Measurements from ENCODE around the gene ENOX1.

Gene ENOX1

DNA sequence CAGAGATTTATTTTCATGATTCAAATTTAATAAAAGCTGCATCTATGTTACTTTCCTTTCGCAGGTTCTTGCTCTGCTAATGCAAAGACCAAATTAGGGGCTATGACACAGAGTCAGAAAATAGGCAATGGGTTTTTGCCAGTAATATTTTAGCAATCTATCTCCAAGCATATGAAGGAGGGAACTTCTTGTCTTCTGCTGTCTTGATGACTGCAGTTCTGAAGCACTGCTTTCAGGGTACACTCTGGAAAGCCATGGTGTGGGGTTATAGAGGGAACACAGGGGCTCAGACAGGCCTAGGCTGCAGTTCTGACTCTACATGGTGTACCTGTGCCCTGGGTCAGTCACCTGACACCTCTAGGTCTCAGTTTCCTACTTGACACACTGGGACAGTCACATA is 500.0 kb downstream of the ENOX1 start:
- DNase-seq (ENCODE audit: low read depth), result no peak

DNA sequence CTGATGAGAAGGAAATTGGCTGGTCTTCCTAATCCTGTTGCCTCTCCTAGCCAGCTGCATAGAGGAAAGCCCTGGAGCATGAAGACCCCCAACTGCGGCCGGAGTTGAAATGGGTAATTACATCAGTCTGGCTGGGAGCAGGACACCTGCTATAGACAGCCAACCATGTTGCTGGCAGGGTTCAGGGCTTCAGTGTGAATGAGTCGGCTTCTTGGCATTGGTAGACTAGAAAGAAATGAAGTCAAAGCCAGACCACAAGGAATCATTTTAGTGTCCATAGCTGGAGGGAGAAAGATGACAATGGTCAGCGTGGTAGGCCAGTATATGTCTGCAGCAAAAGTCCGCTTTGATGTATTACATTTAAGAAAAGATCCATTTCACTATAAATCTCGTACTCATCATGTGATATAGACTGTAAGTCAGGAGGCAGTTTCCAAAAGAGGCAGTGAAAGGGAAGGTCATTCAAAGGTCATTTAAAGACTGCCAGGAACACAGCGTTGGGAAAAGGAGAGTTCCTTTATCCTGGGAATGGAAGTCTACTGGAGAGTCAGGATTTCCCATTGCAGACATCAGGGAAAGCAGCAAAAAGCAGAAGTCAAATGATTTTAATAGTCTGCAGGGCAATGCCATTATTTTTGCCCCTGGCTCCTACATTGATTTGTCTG is 500.7 kb downstream of the ENOX1 start:
- DNase-seq (ENCODE audit: low read depth), result no peak

GRCh38 chr13:43284162-43284561 is 502.6 kb downstream of the ENOX1 start:
- no peak for DNase-seq (ENCODE audit: low read depth)

GRCh38 chr13:43279696-43280095 is 507.1 kb downstream of the ENOX1 start:
- no peak for DNase-seq (ENCODE audit: low read depth)

GRCh38 chr13:43278127-43278526 is 508.6 kb downstream of the ENOX1 start:
- no peak for DNase-seq (ENCODE audit: low read depth)

- no peak for DNase-seq (ENCODE audit: low read depth)
These were observed 509.6 kb downstream of the ENOX1 start for GRCh38 chr13:43277142-43277541.

- DNase-seq (ENCODE audit: low read depth), result no peak
These were observed 511.9 kb downstream of the ENOX1 start for GRCh38 chr13:43274881-43275280.

DNA sequence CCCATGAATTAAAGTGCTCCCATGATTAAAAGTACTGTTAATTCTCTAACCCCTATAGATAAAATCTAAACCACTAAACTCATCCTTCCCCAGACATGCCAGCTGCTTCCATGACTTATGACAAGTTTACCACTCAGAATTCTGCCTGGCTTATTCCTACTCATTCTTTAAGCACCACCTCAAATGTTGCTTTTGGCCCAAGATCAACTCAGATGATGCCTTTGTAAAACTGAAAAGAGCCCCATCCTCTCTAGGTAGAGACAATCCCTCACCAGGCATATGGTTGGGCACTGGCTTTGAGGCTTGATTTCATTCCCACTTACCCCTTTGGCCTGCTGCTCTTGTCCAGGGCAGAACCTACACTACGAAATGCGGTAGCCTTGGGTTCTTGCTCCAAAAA is 513.4 kb downstream of the ENOX1 start:
- DNase-seq (ENCODE audit: low read depth), result no peak

- DNase-seq (ENCODE audit: low read depth), result no peak
These were observed 513.9 kb downstream of the ENOX1 start for GRCh38 chr13:43272851-43273250.

DNA sequence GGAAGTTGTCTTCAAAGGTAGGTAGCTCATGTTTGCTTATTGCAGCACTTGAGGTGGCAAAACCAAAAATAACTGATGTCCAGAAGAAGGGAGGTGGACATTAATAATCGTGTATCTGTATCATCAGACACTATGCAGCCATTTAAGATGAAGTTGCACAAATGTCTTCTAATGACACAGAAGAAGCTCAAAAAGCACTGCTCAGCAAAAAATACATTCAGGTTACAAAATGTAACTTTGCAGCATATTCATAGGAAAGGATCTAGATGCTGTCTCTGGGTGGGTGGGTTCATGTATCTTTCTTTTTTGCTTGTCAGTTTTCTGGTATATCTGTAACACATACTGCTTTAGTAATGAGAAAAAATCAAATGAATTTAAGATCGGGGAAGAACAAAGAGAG is 515.6 kb downstream of the ENOX1 start:
- no peak for DNase-seq (ENCODE audit: low read depth)

DNA sequence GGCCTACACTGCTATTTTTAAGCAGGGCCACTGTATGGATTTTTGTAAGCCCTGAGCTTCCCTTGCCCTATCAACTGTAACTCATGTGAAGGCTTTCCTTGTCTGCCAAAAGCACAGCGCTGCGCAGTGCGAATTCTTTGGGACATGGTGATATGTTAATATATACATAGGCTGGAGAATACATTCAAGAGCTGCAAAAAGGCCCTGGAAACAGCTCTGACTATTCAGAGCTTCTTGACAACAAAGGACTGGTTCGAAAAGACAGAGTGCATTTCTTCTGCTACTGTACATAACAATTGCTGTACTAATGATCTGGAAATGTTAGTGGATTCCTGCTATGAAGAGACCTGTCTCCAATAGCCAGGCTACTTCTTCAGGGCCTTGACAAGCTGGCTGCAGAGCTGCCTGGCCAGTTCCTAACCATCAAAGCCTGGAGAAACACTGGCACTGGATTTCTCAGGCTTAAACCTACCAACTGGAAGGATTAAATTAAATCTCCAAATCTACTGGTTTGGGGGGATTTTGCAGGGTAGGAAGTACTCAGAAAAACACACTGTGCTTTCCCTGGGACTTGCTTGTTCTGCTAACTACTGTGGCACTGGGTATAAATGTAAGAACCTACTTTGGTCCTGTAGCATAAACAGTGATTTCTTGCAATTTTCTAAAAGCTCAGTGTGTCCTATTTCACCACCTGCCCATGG is 516.5 kb downstream of the ENOX1 start:
- DNase-seq (ENCODE audit: low read depth), result no peak

DNA sequence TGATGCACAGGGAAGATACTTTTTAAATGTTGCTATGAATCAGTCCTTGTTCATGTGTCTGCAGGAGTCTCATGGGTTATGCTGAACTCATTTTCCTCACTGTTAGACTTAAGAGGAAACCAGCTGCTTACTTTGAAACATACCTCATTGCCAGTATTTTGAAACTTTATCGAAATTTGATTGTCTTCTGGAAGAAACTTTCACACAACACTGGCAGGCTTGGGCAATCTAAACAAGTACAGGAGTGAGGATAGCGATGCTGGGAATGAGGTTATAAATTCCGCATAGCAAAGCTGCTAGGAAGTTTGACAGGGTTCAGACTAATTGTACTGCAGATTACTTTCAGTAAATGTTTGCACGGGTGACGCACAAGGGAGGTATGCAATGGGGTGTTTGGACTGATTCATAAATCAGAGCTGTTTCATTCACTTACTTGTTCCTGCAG is 517.7 kb downstream of the ENOX1 start:
- peak; percentile 76 for DNase-seq (ENCODE audit: low read depth)

- no peak for DNase-seq (ENCODE audit: low read depth)
These were observed 518.1 kb downstream of the ENOX1 start for GRCh38 chr13:43268632-43269031.

DNA sequence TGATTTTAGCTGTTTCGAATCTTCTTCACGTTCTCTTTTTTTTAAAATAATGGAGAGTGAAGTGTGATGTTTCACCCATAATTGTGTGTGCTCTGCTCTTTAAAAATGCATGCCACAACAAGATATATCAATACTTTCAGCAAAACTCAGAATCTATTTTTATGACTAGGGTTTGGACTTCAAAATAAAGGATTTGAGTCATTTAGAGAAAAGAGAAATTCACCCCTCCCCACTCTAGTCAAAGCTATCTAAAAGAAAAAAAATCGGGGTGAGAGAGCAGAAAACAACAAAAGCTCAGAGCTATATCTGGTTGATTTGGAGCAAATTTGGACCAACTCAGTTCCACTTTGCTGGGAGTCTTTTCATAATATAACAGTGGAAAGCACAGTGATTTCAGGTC is 518.9 kb downstream of the ENOX1 start:
- no peak for DNase-seq (ENCODE audit: low read depth)

DNA sequence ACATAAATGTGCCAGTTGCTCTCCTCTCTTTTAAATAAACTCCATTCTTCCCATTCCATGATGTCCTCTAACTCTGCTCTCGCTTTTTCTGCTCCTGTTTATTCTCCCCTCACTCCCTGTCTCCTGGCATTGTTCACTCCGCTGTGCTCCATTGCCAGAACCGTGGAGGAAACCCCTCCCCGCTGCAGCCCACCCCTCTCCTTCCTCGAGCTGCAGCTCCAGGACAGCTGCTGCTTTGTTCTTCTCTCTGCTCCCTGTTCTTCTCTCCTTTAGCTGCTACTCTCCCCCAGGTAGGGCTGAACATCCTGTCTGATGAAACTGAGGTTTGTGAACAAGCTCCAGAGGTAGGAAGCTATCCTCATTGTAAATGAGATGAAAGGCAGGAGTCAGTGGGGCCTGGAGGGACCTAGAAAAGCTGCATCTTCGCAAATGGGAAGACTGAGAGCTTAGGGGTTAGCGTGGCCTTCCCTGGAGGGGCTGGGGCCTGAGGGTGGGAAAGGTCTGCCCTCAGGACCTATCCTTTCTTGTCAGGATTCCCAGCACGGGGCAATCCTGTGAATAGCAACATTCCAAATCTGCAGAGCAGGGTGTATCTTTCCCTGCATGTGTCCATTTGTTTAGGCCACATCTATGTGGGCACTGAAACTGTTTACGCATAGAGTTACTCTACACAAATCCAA is 519.7 kb downstream of the ENOX1 start:
- DNase-seq (ENCODE audit: low read depth), result no peak

DNA sequence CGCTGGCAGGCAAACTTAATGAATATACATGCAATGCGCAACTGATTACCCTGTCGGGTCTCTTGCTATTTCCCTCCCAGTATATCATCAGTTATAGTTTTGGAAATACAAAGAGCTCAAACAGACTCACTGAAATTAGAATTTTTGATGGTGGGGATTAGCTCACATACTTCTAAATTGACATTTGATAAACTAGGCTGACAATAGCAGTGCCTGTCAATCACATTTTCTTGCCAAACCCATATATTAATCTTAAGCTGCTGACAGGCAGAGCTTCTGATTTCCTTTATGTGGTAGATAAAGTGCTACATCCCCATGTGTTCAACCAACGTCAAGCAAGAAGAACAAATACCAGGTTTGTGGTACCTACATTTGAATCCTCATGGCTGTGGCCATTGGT is 521.7 kb downstream of the ENOX1 start:
- no peak for DNase-seq (ENCODE audit: low read depth)

DNA sequence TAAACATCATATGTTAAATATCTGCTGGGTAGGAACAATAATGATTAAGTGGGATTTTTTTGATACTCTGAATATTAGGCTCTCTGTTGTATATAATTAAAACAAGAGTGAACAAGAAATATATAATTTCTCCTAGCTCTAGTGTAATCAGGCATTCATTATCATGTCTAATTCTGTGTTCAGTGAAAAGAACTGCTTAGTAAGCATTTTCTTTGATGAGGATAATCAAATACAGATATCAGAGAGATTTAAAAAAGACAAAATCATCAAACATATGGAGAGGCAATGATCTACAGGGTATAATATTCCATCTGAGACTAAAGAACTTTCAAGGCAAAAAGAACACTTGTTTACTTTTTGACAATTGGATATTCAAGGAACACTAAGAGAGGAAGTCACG is 522.3 kb downstream of the ENOX1 start:
- no peak for DNase-seq (ENCODE audit: low read depth)

- DNase-seq (ENCODE audit: low read depth), result no peak
These were observed 523.7 kb downstream of the ENOX1 start for GRCh38 chr13:43263047-43263446.

- no peak for DNase-seq (ENCODE audit: low read depth)
These were observed 525.8 kb downstream of the ENOX1 start for GRCh38 chr13:43260999-43261398.

- no peak for DNase-seq (ENCODE audit: low read depth)
These were observed 528.0 kb downstream of the ENOX1 start for GRCh38 chr13:43258771-43259170.

GRCh38 chr13:43257765-43258164 is 529.0 kb downstream of the ENOX1 start:
- DNase-seq (ENCODE audit: low read depth), result no peak

DNA sequence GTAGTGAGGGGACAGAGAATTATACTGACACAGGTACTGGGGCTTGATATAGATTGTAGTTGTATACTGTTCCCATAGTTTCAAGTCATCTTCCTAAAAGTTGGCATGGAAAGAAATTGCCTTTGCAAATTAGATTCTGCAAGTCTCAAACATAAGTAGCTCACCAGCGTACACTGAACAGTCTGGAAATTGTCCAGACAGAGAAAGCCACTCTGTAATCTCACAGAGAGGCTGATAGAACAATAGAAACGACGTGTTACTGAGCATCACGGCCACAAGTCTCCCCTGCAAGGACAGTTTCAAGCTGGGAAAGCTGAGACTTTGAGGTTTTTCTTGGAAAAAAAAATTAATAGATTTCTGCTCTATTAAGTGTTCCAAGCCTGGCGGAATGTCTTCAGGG is 534.8 kb downstream of the ENOX1 start:
- DNase-seq (ENCODE audit: low read depth), result no peak

DNA sequence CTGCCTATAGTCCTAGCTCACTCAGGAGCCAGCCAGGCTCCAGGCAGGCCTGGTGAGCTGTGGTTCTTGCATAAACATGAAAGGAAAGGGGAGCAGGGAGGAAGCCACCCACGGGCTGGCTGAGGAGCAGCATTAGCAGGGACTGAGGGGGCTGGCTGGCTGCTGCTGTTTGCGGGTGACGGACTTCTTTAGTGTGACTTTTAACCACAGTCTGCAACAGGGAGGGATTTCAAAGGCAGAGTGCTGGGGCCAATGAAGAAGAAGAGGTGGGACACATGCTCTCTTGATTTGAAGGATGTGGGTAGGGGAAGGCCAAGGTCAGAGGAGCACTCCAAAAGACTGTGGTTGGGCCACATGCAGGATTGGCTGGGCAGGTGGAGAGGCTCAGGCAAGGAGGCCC is 540.4 kb downstream of the ENOX1 start:
- no peak for DNase-seq (ENCODE audit: low read depth)
